ENCODE measurements around the gene PPM1L. TPM values are rescaled to one million over a fixed set of nuclear protein-coding genes. Genes with fewer than 3 reads are reported as not detected.

The PPM1L gene
- total RNA-seq, 4 donors from 2014 or later = 3.2 to 27.9 (median 16.4) TPM

- intact Hi-C loops (cut with DNase I; ENCODE audit: low total_unique reads) = no loop called here
- Histone ChIP-seq H3K4me3 (peak overlapping the region; percentile 51 to 96), H3K4me1 (no peaks in the 10 kb centered on the region), H3K27me3 (no peaks in the 10 kb centered on the region), H3K9me3 (no peaks in the 10 kb centered on the region), H3K27ac (peak overlapping the region; percentile 92 to 98), H3K36me3 (no peaks in the 10 kb centered on the region)
- TF ChIP-seq CTCF (IDR thresholded peaks at IDR 0.05) (no peak), POLR2A (IDR thresholded peaks at IDR 0.05) (no peak)
- no peak for DNase-seq
Measured at GRCh38 chr3:160753953-160754352, 2.1 kb upstream of the PPM1L start.

GRCh38 chr3:160754371-160754854 is 1.6 kb upstream of the PPM1L start:
- no peaks in the 10 kb centered on the region for H3K36me3 ChIP-seq
- no peaks in the 10 kb centered on the region for H3K4me1 ChIP-seq
- H3K27me3 ChIP-seq = no peaks in the 10 kb centered on the region
- intact Hi-C loops (cut with DNase I; ENCODE audit: low total_unique reads) = no loop called here
- H3K9me3 ChIP-seq = no peaks in the 10 kb centered on the region
- peak overlapping the region; percentile 92 to 98 for H3K27ac ChIP-seq
- peak; percentile 22 to 25 for DNase-seq
- TF ChIP-seq CTCF (IDR thresholded peaks at IDR 0.05) = no peak
- no peak for TF ChIP-seq POLR2A (IDR thresholded peaks at IDR 0.05)
- peak overlapping the region; percentile 51 to 96 for H3K4me3 ChIP-seq

- peak; percentile 91 to 94 for DNase-seq
- Histone ChIP-seq H3K9me3 (no peaks in the 10 kb centered on the region), H3K27me3 (no peaks in the 10 kb centered on the region), H3K27ac (peak overlapping the region; percentile 92 to 98), H3K4me1 (no peaks in the 10 kb centered on the region), H3K4me3 (peak overlapping the region; percentile 51 to 96), H3K36me3 (no peaks in the 10 kb centered on the region)
- TF ChIP-seq CTCF (IDR thresholded peaks at IDR 0.05) = no peak
- peak; percentile 85 to 86 for TF ChIP-seq POLR2A (IDR thresholded peaks at IDR 0.05)
- intact Hi-C loops (cut with DNase I; ENCODE audit: low total_unique reads) = no loop called here
Measured at GRCh38 chr3:160754855-160755747, 930 bp upstream of the PPM1L start.

GRCh38 chr3:160757233-160758106 is 1.4 kb downstream of the PPM1L start:
- H3K36me3 ChIP-seq = no peaks in the 10 kb centered on the region
- H3K4me3 ChIP-seq = peak overlapping the region in 1 of 2 donors; percentile 96
- TF ChIP-seq CTCF (IDR thresholded peaks at IDR 0.05) = no peak
- TF ChIP-seq POLR2A (IDR thresholded peaks at IDR 0.05) = no peak
- intact Hi-C loops (cut with DNase I; ENCODE audit: low total_unique reads) = no loop called here
- no peak overlapping the region for H3K27ac ChIP-seq
- H3K4me1 ChIP-seq = no peaks in the 10 kb centered on the region
- H3K9me3 ChIP-seq = no peaks in the 10 kb centered on the region
- peak in 1 of 2 donors; percentile 12 for DNase-seq
- H3K27me3 ChIP-seq = no peaks in the 10 kb centered on the region
